HEK293T (cell line): ENCODE results near the gene MPND.

ENCODE experiments used
- FOXM1 ChIP-seq: fragments of 450-650 bp; IDR thresholded peaks from 2 replicates; pipeline ENCODE4 v1.6.1; 2017; ENCODE audit warnings: mild to moderate bottlenecking, borderline replicate concordance
- HDGF ChIP-seq: fragments of 450-650 bp; IDR thresholded peaks from 2 replicates; pipeline ENCODE4 v1.6.1; 2017; ENCODE audit warnings: antibody characterized with exemption, borderline replicate concordance
- LEF1 ChIP-seq: fragments of 450-650 bp; IDR thresholded peaks from 2 replicates; pipeline ENCODE4 v1.6.1; 2017; ENCODE audit warnings: mild to moderate bottlenecking, borderline replicate concordance
- SUZ12 ChIP-seq: fragments of 450-650 bp; IDR thresholded peaks from 2 replicates; pipeline ENCODE4 v1.6.1; 2016; ENCODE audit warnings: mild to moderate bottlenecking
- ZNF384 ChIP-seq: fragments of 450-650 bp; IDR thresholded peaks from 2 replicates; pipeline ENCODE4 v1.6.1; 2016
- TF ChIP-seq, protein P1 (sequence below): fragments of 450-650 bp; IDR thresholded peaks from 2 replicates; pipeline ENCODE4 v1.6.1; 2016

DNA sequence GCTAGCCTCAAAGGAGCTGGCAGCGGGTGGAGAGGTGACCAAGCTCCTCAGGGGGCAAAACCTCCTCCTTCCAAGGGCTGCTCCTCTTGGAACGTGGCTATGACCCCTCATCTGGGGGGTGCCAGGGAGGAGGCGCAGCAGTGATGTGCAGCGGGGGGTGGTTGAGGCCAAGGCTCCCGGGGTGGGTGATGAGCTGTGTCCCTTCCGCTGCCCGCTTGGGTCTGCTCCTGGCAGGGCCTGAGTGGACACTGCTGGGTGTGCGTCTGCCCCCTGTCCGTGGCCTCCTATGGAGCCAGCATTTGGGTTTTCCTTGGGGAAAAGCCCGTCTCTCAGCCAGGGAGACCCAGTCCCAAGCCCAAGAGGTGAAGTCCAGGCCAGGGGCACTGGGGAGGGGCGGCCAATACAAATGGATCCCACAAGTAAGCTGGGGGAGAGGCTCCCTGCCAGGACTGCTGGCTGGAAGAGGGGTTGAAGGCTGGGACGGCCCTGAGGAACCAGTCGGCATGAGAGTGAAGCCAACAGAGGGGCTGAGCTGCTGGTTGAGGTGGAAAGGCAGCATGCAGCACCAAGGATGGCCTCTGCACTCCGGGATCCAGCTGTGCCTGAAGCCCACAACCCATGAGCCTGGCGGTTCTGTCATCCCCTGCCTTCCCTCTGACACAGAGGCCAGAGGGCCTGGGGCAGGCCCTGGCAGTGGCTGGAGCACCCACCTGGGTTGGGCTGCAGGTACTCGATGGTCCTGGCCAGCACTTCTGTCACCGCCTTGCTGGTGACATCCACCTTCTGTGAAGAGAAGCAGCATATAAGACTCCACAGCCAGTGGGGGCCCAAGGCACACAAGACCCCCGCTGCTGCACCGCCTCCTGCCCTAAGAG lies 22.7 kb downstream of the MPND start:
- TF ChIP-seq SUZ12 (no peak), LEF1 (no peak), FOXM1 (no peak), HDGF (no peak), ZNF384 (no peak)
- TF ChIP-seq, protein P1, sequence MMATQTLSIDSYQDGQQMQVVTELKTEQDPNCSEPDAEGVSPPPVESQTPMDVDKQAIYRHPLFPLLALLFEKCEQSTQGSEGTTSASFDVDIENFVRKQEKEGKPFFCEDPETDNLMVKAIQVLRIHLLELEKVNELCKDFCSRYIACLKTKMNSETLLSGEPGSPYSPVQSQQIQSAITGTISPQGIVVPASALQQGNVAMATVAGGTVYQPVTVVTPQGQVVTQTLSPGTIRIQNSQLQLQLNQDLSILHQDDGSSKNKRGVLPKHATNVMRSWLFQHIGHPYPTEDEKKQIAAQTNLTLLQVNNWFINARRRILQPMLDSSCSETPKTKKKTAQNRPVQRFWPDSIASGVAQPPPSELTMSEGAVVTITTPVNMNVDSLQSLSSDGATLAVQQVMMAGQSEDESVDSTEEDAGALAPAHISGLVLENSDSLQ, result no peak
